GM12872 (cell line): ENCODE measurements around the gene TMEM60.

Source experiments
- TF ChIP-seq, protein P1 (sequence below): IDR thresholded peaks from 3 replicates; pipeline ENCODE4 v1.5.1; 2011; ENCODE audit warnings: low read depth, mild to moderate bottlenecking, low read length, moderate library complexity; ENCODE audit not compliant: insufficient read depth

Gene TMEM60

DNA sequence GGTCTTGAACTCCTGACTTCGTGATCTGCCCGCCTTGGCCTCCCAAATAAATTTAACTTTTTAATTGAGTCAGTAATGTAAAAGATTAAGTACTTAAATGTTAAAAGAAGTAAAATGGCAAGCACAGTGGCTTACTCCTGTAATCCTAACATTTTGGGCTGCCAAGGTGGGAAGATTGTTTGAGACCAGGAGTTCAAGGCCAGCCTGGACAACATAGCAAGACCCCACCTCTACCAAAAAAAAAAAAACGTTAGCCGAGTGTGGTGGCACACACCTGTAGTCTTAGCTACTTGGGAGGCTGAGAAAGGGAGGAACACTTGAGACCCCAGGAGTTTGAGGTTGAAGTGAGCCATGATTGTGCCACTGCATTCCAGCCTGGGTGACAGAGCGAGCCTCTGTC lies 26.4 kb upstream of the TMEM60 start:
- TF ChIP-seq, protein P1, sequence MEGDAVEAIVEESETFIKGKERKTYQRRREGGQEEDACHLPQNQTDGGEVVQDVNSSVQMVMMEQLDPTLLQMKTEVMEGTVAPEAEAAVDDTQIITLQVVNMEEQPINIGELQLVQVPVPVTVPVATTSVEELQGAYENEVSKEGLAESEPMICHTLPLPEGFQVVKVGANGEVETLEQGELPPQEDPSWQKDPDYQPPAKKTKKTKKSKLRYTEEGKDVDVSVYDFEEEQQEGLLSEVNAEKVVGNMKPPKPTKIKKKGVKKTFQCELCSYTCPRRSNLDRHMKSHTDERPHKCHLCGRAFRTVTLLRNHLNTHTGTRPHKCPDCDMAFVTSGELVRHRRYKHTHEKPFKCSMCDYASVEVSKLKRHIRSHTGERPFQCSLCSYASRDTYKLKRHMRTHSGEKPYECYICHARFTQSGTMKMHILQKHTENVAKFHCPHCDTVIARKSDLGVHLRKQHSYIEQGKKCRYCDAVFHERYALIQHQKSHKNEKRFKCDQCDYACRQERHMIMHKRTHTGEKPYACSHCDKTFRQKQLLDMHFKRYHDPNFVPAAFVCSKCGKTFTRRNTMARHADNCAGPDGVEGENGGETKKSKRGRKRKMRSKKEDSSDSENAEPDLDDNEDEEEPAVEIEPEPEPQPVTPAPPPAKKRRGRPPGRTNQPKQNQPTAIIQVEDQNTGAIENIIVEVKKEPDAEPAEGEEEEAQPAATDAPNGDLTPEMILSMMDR = no peak

DNA sequence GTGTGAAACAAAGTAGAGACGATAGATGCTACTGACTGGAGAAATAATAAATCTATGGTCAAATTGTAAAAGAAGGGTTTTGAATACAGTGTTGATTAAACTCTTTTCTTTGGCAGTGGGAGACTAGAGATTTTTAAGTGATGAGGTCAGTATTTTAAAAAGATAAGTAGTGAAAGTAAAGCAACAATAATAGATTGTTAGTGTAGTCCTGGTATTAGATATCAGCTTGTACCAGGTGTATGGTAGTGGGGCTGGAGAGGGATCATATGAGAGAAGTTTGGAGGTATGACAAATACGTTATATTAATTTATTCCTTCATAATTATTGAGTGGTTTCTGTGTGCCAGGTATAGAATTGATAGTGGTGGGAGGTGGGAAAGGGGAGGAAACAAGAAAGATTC lies 25.6 kb upstream of the TMEM60 start:
- TF ChIP-seq, protein P1 = no peak

DNA sequence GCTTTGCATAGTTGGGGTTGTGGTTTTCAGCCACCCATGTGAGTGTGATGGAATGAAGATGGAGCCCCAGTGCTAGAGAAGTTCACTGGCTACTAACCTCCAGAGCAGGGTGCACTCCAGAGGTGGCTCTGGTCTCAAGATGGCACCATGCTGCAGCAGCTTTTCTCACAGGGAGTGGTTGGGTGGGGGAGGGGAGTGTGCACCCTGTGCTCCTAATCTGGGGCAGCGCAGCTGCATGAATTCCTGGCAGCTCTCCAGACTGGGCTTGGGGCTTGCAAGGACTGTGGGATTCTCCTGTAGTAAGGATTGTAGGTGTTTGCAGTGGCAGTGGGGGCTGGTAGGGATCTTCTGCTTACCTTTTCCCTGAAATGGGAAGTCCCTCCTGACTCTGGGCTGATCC lies 24.0 kb upstream of the TMEM60 start:
- TF ChIP-seq, protein P1 = no peak

DNA sequence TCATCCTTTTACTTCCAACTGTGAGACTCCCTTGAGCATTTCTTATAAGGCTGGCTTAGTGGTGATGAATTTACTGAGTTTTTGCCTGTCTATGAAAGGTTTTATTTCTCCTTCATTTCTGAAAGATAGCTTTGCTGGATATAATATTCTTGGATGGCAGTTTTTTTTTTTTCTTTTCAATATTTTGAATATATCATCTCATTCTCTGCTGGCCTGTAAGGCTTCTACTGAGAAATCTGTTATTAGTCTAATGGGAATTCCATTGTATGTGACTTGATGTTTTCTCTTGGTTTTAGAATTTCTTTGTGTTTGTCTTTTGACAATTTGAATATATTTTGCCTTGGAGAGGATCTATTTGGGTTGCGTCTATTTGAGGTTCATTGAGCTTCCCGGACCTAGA lies 22.7 kb upstream of the TMEM60 start:
- TF ChIP-seq, protein P1 = no peak

DNA sequence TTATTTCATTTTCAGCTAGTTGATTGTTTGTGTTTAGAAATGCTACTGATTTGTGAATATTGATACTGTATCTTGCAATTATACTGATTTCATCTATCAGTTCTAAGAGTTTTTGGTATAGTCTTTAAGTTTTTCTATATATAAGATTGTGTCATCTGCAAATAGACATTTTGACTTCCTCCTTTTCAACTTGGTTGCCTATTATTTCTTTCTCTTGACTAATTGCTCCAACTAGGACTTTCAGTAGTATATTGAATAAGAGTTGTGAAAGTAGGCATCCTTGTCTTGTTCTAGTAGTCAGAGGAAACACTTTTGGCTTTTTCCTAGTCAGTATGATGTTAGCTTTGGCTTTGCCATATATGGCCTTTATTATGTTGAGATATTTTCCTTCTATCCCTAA lies 20.8 kb upstream of the TMEM60 start:
- TF ChIP-seq, protein P1 = no peak

DNA sequence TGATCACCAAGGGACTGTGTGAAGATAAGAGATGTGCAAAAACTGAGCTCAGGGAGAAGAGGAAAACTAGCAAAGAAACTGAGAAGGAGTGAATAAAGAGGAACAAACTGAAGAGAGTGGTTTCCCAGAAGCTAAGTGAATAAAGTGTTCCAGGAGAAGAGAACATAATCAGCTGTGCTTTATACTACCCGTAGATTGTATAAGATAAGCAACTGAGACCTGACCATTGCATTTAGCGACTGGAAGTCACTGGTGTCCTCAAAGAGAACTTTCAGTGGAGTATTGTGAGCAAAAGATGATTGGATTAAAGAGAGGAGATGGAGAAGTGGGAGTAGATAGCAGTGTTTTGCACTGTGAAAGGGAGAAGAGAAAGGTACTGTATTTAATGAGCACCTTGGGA lies 14.9 kb upstream of the TMEM60 start:
- TF ChIP-seq, protein P1 = no peak

DNA sequence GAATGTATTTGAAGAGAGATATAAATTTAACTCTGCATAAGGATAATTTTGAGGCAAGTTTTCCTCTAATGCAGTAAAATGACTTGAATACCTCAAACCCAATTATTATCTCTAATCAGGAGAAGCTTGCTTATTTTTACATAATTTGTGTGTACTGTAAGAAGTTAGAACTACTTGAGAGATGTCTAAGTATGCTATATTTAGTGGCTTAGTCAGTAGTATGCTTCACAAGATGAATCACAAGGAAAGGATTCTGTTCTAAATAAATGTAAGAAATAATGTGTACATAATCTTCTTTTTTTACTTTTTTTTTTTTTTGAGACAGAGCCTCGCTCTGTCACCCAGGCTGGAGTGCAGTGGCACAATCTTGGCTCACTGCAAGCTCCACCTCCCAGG lies 14.1 kb upstream of the TMEM60 start:
- TF ChIP-seq, protein P1 = no peak
